Fibroblast of gingiva (primary cell): ENCODE results near the gene KCNMA1.

ENCODE experiments used
- DNase-seq: peaks from one replicate; pipeline ENCODE4 v3.0.0-alpha.2; 2011; ENCODE audit warnings: low read depth

Gene KCNMA1

DNA sequence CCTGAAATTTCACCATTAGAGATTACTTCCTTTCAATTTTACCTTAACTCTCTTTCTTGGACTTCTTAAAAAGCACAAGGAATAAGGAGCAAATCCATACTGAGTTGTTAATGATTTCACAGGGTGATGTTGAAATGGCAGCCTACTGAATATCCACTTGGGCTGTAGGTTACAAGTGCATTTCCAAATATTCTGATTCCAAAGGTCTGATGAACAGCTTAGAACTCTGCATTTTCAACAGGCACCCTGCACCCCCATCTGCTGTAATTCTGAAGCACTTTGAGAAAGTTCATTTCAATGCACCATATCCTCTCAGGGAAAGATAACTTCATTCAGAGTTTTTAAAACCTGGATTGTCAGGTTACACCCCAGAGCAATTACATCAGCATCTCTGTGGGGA lies 368.4 kb downstream of the KCNMA1 start:
- DNase-seq: no peak

DNA sequence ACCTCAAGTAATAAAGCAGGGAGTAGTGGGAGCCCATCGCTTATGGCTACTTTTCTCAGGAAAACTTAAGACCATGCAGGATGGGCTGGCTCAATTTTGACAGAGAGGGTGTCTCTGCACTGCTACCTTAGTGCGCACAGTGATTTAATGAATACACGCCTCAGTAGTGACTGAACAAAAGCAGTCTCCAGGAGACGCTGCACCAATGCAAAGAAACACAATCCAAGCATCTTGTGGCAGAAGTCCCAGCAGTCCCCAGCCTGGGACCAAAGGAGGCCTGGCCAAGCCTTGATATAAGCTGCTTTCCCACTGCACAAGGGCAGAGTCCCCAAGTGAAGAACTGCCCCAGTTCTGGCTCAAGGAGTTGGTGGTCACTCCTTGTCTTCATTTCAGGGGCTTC lies 368.9 kb downstream of the KCNMA1 start:
- DNase-seq: no peak

DNA sequence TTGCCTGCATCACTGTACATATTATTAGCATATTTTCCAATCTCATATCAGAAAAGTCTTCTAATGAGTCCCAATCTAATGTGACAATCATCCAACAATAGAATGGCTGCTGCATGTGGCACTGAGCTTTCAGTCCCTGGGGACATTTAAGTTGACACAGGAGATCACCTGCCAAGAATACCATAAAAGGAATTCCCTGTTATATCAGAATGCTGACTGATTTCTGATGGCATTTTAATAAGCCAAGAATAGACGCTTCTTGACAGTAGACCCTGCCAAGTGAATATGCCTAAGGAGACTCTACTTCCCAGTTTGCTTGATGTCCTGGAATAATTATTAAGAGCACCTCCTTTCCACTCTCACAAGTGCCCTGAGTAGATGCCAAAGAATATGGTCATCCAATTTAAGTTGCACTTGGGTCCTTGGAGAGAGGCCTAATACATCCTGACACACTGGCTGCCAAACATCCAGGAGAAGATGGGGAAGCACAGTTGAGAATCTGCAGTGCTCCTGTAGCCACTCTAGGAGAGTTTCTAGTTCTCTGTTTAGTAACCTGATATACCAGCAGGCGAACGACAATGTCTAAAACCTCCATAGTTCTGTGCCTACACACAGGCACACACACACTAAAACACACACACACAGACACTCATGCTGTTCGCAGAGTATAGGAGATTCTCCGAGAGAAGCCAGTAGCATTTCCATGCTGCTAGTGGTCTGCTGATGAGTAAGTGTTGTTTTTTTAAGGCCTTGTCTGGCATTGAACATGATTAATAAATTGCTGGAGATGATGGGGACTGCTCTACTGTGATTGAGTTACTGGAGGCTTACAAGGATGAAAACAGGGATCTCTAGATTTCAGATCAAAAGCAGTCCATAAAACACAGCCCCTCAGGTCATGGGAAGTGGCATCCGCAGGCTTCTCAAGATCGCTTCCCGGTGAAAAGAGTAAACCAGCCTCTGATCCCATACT lies 369.6 kb downstream of the KCNMA1 start:
- no peak for DNase-seq

DNA sequence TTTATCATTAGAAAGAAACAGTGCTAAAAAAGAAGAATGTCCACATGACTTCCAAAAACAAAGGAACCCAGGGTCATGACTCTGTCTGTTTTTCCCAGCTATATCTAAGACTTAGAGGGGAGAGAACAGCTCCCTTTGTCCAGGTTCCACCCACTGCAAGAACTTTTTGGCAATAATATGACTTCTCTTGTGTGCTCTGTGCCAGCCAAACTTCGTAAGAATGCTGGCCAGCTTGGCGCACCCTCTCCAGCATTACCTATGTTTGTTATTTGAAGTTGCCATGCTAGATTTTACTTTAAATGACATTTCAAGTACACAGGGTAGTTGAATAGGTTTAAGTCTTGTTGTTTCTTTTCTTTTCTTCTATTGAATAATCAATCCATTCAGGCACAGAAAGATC lies 371.4 kb downstream of the KCNMA1 start:
- DNase-seq: no peak

DNA sequence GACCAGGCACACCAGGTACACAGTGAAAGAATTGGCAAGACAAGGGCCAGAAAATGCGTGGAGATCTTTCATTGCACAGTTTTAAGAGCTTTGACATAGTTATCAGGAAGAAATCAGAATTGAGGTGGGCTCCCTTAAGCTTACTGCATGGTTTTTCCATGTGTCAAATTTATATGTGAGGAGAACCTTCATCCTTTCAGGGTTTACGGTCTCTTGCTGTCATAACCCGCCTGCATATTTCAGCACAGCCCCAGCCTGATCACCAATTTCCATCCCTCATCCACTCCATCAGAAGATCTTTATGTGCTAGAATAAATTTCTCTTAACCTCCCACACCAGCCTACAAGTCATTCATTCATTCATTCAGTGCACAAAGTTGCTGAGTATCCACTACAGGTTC lies 373.1 kb downstream of the KCNMA1 start:
- DNase-seq: no peak

DNA sequence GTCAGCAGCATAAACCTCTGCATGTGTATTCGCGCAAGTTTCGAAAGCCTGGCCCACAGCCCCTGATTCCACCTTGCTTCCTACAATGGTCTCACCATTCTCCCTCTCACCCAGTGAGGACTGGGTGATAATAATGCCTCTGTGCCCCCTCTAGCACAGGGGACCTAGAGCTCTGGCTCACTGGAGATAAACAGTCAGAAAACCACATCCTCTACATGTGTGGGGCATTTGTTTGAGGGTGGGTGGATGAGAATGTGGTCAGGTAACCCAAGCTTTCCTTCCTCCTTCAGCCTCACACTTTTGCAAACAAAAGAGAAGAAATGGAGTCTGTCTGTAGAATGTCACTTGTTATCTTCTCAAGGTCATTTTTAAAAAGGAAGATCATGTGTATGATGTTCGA lies 373.5 kb downstream of the KCNMA1 start:
- DNase-seq: no peak

DNA sequence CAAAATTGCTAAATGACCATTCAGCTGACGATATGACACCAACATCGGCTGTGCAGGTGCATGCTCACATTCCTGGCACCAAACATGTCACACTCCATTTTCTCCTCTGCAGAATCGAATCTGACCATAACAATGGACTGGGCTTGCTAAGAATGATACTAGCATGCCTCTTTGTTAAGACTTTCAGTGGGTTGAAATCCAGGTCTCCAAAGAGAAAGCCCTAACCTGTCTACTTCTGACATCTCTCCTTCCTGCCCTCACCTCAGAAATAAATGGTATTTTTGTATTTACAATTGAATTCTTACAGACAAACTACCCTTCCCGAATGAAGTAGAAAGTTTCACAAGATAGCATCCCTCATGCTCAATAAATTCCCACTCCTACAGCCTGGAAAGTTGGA lies 373.9 kb downstream of the KCNMA1 start:
- DNase-seq: no peak

DNA sequence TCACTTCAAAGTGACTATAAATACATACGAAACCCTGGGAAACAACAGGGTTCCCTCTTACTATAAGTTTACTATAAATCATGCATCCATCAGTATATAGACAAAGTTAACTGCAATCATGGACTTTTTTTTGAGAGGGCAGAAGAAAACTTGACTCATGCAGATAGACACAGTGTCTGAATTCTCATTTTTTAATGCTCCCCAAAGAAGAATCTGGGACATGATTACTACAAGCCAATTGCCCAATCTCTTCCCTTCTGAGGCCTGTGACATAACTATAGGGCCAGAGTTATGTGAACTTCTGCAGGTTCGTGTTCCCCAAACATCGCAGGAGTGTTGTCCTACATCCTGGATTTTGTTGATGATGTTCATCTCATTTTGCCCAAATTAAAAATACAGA lies 376.5 kb downstream of the KCNMA1 start:
- DNase-seq: no peak

DNA sequence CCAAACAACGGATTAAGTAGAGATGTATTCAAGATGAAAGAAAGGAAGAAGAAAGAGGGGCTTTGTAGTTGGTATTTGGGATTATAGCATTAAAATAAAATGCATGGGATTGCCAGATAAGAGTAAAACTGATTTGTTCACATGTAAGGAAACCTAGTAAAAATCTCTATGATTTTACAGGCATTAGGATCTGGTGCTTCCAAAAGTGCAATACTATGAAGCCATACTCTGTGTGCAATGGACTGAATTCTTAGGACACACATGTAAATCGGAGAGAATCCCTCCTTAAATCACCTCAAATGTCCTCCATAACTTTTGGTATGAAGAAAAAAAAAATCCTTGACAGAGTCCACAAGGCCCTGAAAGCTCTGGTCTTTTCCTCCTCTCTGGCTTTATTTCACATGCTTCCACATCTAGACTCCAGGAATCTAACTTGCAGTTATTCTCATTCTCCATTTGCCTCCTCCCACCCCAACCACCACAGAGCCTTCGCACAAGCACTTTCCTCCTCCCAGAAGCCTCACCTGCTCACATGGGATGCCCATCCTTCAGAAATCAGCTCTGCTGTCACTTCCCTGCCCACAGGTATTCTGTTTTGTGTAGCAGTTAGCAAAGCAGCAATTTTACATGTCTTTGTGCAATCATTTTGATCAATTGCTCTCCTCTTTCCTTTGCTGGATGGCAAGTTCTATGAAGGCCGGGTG lies 378.3 kb downstream of the KCNMA1 start:
- DNase-seq: no peak

DNA sequence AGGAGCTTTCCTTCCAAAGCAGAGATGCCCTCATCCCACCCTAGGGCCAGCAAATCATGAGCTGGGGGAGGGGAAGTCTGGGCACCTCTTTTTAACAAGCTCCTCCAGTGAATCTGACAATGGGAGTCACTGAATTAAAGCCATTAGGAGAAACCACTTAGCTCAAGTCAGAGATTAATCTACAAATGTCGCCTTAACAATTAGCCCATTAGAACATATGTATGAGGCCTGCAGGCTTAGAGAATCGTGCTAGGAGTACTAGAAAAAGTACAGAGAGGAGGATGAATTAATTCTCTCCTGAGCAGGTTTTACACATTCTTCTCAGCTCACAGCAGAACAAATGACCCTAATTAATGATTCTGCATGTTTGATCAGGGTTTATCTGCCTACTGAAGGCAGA lies 381.3 kb downstream of the KCNMA1 start:
- DNase-seq: no peak

DNA sequence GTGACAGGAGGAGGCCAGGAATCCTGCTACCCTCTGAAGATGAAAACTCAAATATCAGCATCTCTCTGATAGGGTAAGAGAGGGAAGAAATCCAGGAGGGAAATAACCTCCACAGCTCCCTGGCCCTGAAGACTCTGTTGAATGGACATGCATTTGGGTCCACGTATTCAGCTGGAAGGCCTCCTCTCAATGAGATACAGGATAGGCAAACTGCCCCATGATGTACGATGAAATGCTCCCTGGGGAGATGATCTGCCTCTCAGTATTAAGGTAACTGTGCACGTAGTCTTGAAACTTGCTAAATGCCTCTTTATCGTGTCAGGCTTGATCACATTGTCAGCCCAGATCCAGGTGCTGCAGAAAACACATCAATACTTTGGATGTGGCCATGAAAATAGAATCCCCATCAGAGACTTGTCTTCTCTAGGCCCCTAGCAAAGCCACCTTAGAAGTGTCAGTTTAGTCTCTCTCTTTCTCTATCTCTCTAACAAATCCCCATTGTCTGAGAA lies 384.0 kb downstream of the KCNMA1 start:
- DNase-seq: no peak

DNA sequence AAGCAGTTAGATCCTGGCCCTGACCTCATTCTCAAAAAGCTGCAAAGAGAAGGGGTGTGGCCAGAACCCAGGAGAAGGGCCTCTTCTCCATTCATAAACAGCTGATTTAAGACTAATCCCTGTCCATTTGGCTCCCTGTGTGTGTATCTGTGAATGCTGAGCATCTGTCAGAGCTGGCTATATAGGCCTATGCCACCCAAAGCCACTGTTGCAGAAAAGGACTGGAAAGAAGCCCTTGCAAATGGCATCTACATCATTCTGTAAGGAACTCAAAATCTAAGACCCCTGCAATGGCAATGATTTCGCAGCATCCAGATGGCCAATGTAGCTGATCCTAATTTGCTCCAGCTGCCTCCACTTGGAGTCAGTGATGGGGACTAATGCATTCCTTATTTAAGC lies 384.5 kb downstream of the KCNMA1 start:
- DNase-seq: no peak

DNA sequence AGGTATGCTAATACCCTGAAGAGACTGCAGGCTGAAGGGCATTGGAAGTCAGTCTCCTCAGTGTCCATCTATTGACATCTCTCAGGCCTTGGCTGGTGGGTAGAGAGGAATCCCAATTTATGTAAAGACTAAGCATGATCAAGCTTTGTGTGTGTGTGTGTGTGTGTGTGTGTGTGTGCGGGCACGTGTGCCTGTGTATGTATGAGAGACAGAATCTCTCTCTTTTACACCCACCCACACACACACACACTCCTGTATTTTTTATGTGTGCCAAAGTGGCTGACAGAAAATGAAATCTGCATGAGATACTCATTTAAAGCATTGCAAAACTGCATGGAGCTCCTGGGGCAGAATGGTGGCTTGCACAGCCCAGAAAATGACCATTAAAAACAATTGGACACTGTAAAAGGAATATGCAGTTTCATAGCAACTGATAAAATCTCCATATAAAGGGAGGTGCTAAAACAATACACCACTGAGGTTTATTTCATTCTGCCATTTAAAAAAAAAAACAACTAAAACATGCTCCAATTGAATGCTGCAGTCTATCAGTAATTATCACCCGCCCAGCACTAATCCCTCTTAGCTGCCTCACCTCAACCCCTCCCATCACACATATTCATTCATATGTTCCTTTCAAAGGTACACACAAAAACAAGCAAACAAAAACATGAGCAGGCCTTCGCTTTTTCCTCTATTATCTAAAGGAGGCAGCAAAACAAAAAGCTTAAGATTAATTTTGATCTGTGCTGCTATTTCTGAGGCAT lies 385.0 kb downstream of the KCNMA1 start:
- no peak for DNase-seq

DNA sequence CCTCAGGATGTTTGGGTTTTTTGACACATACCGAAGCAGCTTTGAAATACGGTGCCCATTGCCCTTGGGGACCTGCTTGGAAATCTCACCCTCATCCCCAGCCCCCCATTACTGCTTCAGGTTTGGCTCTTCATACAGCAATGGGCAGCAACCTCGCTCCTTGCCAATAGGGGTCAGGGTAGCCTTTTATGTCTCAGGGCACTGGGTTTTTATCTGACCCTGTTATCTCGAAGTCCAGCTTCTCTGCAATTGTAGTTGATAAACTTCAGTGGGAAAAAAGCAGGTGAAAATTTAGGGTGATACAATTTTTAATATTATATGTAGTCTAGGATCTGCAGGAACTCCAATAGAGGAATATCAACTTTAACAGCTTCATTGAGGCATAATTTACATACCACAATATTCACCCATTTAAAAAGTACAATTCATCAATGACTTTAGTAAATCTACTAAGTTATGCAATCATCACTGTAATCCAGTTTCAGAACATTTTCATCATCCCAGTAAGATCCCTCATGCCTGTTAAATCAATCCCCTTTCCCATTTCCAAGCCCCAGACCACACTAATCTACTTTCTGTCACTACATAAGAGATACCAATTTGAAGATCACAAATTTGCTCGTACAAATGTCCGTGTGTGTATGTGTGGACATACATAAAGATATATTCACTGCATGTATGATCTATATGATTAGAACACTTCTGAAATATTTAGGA lies 386.2 kb downstream of the KCNMA1 start:
- peak; percentile 14 for DNase-seq

DNA sequence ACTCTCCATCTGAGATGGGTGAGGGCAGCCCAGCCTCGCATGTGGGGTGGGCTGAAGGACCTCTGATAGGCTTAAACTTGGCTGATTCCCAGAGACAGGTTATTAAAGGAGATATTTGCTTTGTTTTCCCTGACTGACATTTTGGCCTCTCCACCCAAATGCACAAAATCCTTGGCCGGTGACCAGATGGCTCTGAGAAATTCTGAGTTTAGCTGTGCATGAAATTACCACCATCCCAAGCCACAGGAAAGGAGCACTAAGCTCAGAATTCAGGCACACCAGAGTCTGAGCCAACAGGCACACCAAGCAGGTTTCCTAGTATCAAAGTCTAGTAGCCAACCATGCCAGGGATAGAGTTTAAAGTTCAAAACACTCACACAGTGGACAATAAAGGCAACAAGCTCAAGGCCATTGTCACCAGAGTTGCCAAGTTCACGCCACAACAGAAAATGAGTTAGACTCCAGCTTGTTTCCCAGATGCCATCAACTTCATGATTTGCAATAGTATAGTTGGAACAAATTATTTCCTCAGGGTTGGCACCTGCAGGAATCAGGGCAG lies 387.6 kb downstream of the KCNMA1 start:
- DNase-seq: no peak

DNA sequence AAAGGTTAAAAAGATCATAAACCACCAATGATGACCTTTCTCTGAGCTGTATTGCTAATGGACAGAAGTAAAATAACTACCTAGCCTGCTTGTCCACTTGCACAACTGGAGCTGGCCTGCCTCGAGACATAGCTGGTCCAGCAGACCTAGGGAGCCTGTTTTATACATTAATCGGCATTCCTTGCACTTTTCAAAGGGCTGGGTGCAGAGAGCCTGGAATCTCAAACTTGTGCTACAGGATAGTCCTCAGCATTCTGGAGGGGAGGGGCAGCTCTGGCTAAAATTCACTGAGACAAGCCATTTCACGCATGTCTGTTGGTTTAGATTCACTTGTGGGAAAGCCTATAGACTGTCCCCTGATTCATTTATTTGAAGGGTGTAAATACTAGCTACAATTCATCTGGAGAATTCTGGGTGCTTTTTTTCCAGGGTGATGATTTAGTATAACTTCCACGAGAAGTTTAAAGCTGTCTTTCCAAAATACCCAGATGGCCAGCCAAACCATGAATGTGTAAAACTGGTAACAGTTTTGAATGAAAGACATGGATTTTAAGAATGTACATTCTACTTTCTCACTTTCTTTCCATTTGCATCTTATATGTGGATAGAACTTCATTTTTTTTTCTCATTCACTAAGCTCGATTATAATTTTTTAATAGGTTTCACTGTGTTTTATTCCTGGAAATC lies 389.4 kb downstream of the KCNMA1 start:
- DNase-seq: no peak

DNA sequence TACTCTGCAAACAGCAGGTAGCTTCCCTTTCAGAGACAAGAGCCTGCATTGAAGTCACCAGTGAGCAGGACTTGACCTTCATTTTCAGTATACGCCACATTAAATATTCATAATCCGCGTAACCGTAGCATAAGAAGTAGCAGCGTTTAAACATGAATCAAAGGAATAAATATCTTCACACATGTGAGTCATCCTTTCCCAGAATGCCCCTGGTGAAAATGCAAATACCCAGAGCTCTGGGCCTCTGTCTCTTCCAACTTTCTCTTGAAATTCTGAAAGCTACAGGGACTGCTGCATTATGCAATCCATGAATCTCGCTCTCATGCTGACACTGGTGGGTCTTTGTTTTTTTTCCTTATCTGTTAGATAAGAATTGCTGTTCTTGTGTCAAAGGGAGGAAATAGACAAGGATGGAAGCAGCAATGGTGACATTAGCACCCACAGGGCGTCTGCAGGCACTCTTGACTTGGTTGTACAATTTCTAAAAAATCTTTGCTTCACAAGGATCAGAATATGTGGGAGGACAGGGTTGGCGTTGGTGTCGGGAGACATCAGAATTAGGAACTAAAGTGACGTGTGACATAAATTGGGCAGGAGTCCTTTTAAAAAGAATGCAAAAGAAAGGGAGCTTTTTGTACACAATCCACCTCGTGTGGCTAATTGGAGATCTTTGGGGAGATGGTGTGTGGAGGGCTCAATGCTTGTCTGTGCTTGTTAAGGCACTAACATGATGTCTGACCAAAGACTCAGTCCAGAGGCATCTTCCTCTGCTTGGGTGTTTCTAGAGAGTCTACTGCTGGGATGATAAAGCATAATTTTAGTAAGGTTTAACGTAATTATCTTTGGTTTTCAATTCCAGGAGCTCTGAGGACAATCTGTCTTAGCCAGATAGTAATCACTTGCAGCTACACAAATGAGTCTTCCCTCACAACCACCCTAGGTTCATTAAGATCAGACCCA lies 390.3 kb downstream of the KCNMA1 start:
- DNase-seq: peak; percentile 10

DNA sequence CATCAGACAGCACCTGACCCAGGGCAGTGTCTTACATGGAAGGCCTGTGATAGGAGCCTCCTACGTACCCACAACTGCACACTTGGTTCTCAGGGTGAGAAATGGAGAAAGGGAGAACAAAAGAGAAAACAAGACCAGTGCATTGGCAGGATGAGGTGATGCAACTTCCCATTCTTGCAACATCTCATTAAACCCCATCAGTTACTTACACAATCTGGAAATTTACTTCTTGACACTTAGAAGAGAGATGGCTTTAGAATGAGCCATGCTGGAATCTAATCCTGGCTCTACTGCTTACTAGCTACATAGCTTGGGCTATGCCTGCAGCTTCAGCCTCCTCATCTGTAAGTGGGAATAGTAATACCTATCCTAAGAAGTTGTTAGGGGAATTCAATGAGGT lies 391.7 kb downstream of the KCNMA1 start:
- peak; percentile 20 for DNase-seq

DNA sequence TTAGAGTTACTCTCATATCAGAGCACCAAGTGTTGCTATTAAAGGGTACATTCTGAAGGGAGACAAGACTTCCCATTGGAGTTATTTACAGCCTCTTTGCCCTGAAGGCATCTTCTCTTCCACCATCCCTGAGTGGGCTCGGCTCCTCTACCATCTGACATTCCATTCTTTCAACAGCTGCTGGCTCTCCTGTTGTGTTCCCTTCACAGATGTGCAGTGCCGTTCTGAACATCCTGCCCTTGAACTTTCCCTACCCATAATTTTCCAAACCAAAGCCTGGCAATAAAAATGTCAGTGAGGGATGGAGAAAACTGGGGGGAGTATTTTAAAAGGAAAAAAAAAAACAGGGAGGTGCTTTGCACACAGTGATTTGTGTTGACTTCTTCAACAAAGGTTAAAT lies 392.9 kb downstream of the KCNMA1 start:
- DNase-seq: no peak

DNA sequence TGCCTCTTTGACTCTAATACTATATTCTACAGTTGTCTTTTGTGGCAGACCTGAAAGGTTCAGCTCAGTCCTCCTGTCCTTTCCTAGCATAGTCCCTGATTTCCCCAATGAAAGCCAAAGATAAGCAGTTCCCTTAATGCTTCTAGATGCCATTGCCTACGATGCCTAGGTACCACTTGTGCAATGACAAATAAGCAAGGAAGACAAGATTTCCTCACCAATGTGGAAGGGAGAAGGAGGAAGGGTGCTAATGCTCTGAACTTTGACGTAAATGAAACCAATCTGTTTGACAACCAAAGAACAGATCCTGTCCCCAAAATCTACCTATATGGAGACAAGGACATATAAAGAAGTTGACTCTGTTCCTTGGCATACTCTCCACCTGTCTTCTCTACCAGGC lies 393.3 kb downstream of the KCNMA1 start:
- DNase-seq: no peak
